ENCODE data around the gene SORL1. TPM values are rescaled to one million over a fixed set of nuclear protein-coding genes. Genes with fewer than 3 reads are reported as not detected.

Gene SORL1
- total and polyA plus RNA-seq, 2 of the 8 experiments (the other 6 are each of a cell fraction or from before 2014, with no cell fraction given): 38.1 to 65.5 TPM

DNA sequence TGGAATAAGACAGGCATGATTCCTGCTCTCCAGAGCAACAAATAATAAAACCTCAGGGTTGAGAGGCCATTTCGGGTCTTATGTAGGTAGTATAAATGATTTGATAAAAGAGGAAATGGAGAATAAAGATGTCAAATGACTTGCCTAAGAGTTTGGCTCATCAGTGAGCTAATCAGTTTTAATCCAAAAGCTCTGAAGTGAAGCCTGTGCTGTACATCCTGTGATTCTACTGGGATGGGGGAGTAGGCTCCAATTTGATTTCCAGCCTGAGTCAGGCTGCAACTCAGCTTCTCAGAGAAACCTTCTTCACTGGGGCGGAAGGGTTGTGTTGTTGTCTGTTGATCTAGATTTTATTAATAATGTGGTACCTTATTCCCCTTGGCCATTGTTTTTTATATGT is 192.9 kb downstream of the SORL1 start:
- Histone ChIP-seq H3K79me2 (ENCODE audit: control insufficient read depth in 1 of 2, insufficient read depth in 2 of 2, low read length in 2 of 2) (no peaks in the 10 kb centered on the region), H3K4me2 (ENCODE audit: insufficient read depth in 1 of 2, low read depth in 2 of 2, low read length in 2 of 2) (no peak overlapping the region), H3K23me2 (ENCODE audit: low read depth, low read length) (no peaks in the 10 kb centered on the region; the same call in 1 of the 2 replicates), H3K18ac (ENCODE audit: extremely low read depth, low read length) (no peak overlapping the region), H3K4ac (replicated peaks; ENCODE audit: insufficient read length, low read depth, low read length) (no peak overlapping the region), H2AK5ac (ENCODE audit: low read depth, low read length) (no peak overlapping the region), H3K56ac (replicated peaks; ENCODE audit: insufficient read length, low read depth, low read length) (no peak overlapping the region), H3K27ac (ENCODE audit: low read depth, low read length) (no peak overlapping the region), H3K4me1 (replicated peaks in 1 of 4; ENCODE audit: control insufficient read depth in 3 of 4, insufficient read depth in 4 of 4, low read length in 3 of 4) (peaks cover 0 to 10% (median 8%) of the 10 kb centered on the region in 4 experiments; a peak in 4 of 7 replicates), H3K14ac (ENCODE audit: insufficient read length) (no peak overlapping the region), H2BK120ac (replicated peaks; ENCODE audit: low read depth, low read length) (no peak overlapping the region), H2BK20ac (ENCODE audit: low read length) (no peak overlapping the region), H2BK5ac (ENCODE audit: low read depth, low read length) (no peak overlapping the region), H4K8ac (ENCODE audit: extremely low read depth, insufficient read depth, low read length) (no peak overlapping the region), H4K20me1 (replicated peaks in 1 of 2; ENCODE audit: control insufficient read depth in 1 of 2, insufficient read depth in 2 of 2, low read length in 2 of 2) (no peaks in the 10 kb centered on the region), H4K91ac (replicated peaks; ENCODE audit: insufficient read length, low read length) (no peak overlapping the region), H2BK12ac (ENCODE audit: low read depth, low read length) (no peak overlapping the region), H3K4me3 (ENCODE audit: extremely low read depth in 1 of 4, insufficient read depth in 2 of 4, low read depth in 3 of 4, low read length in 4 of 4) (no peak overlapping the region), H3K36me3 (ENCODE audit: control insufficient read depth in 2 of 4, insufficient read depth in 4 of 4, low read length in 3 of 4) (no peaks in the 10 kb centered on the region), H2AFZ (ENCODE audit: low read length) (no peak overlapping the region), H3K9ac (replicated peaks in 1 of 4; ENCODE audit: extremely low read depth in 1 of 4, low read depth in 3 of 4, low read length in 3 of 4) (no peak overlapping the region), H3K27me3 (replicated peaks in 1 of 4; ENCODE audit: control insufficient read depth in 3 of 4, extremely low read depth in 1 of 4, insufficient read depth in 3 of 4, low read length in 3 of 4) (no peaks in the 10 kb centered on the region), H2BK15ac (ENCODE audit: low read length) (no peak overlapping the region), H3K9me3 (ENCODE audit: insufficient read depth in 2 of 2, low read depth in 1 of 2, low read length in 1 of 2) (no peaks in the 10 kb centered on the region), H3K23ac (ENCODE audit: insufficient read length) (no peak overlapping the region), H3K79me1 (ENCODE audit: low read depth, low read length) (no peaks in the 10 kb centered on the region; the same call in 1 of the 2 replicates), H4K5ac (ENCODE audit: insufficient read length, low read depth, low read length) (no peak overlapping the region)
- DNase-seq (ENCODE audit: low read depth in 1 of 2, low spot score in 2 of 2) (no peak), FAIRE-seq (no peak)
- WGBS, 2 experiments (ENCODE audit: extremely low coverage in 1 of 2, insufficient coverage in 1 of 2, insufficient read length in 1 of 2, insufficient replicate concordance in 2 of 2, low coverage in 1 of 2, low lambda C conversion rate in 2 of 2, missing lambda C conversion rate in 1 of 2): 94% methylated on average over 2 of the region's 2 CpGs; no CpG with 5 or more reads in 1 of the 2 experiments
- POLR2A ChIA-PET (ENCODE audit: partially characterized antibody): no interaction called here
- TF ChIP-seq POLR2A (IDR thresholded peaks at IDR 0.05; ENCODE audit: control extremely low read depth in 1 of 2, low read depth in 2 of 2, low read length in 2 of 2) (no peak), NANOG (IDR thresholded peaks at IDR 0.05; ENCODE audit: insufficient read depth, low read depth, low read length, poor library complexity, severe bottlenecking) (no peak), SP2 (IDR thresholded peaks at IDR 0.05; ENCODE audit: low read length) (no peak), CBX5 (IDR thresholded peaks at IDR 0.05; ENCODE audit: low read depth, low read length) (no peak)
- TF ChIP-seq, protein P1, sequence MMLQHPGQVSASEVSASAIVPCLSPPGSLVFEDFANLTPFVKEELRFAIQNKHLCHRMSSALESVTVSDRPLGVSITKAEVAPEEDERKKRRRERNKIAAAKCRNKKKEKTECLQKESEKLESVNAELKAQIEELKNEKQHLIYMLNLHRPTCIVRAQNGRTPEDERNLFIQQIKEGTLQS (IDR thresholded peaks at IDR 0.05; ENCODE audit: insufficient read depth, low read depth, low read length): no peak
- CTCF ChIA-PET (ENCODE audit: partially characterized antibody): interaction anchor here (0.6 to 3.3 kb wide), 5 partner anchors 10 to 860 kb away, joined by 3 to 25 read pairs (median 5); no protein-coding TSS in a partner anchor

All from H1 (cell line).